ENCODE results near the gene HPX.
A peak's percentile ranks its signal among the peaks of the same experiment; 100 is the strongest.

Gene HPX

DNA sequence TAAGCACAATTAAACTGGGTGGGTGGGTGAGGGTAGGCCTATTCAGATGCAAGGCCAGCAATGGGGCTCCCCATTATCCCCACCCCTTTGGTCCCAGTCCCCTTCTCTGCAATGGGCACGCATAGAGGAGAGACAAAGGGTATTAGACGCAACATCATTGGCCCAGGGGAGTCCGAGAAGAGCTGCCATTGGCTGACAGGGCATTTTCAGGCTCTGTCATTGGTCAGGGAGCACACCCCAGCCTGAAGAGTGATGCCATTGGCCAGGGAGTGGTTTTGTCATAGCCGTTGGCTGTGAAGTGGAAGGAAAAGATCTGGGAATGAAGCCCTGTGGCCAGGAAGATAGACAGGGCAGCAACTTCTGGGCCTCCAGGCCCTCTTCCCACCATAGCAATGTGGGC is 35.8 kb upstream of the HPX start:
- no peak for ATAC-seq
- TF ChIP-seq OSR1 (CRISPR knock-in tag; IDR thresholded peaks at IDR 0.05) (no peak), GLIS3 (CRISPR knock-in tag; IDR thresholded peaks at IDR 0.05) (no peak), TOX (CRISPR knock-in tag; IDR thresholded peaks at IDR 0.05; ENCODE audit: borderline replicate concordance) (no peak), PATZ1 (CRISPR knock-in tag; IDR thresholded peaks at IDR 0.05; ENCODE audit: borderline replicate concordance) (no peak)
- TF ChIP-seq, protein P1, sequence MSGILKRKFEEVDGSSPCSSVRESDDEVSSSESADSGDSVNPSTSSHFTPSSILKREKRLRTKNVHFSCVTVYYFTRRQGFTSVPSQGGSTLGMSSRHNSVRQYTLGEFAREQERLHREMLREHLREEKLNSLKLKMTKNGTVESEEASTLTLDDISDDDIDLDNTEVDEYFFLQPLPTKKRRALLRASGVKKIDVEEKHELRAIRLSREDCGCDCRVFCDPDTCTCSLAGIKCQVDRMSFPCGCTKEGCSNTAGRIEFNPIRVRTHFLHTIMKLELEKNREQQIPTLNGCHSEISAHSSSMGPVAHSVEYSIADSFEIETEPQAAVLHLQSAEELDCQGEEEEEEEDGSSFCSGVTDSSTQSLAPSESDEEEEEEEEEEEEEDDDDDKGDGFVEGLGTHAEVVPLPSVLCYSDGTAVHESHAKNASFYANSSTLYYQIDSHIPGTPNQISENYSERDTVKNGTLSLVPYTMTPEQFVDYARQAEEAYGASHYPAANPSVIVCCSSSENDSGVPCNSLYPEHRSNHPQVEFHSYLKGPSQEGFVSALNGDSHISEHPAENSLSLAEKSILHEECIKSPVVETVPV (CRISPR knock-in tag; IDR thresholded peaks at IDR 0.05): no peak

DNA sequence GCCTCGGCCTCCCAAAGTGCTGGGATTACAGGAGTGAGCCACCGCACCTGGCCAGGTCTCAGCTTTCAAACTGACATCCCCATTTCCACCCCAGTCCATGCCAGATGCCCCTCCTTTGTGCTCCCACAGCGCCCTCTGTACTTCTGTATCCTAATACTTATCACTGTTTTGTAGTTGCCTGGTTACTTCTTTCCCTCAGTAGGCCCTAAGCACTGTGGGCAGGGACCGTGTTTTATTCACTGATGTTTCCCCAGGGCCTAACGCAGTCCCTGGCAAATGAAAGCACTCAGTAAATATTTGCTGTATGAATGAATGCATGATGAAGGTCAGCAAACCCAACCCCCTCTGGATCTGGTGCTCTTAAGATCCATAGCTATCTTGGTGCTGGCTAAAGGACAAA is 35.1 kb upstream of the HPX start:
- ATAC-seq: no peak
- TF ChIP-seq ZNF565 (CRISPR knock-in tag; conservative IDR thresholded peaks at IDR 0.05; ENCODE audit: low read depth) (no peak), TOX (CRISPR knock-in tag; IDR thresholded peaks at IDR 0.05; ENCODE audit: borderline replicate concordance) (no peak), ZNF70 (CRISPR knock-in tag; IDR thresholded peaks at IDR 0.05) (no peak), ARNTL (CRISPR knock-in tag; IDR thresholded peaks at IDR 0.05; ENCODE audit: borderline replicate concordance, low read depth) (no peak)

DNA sequence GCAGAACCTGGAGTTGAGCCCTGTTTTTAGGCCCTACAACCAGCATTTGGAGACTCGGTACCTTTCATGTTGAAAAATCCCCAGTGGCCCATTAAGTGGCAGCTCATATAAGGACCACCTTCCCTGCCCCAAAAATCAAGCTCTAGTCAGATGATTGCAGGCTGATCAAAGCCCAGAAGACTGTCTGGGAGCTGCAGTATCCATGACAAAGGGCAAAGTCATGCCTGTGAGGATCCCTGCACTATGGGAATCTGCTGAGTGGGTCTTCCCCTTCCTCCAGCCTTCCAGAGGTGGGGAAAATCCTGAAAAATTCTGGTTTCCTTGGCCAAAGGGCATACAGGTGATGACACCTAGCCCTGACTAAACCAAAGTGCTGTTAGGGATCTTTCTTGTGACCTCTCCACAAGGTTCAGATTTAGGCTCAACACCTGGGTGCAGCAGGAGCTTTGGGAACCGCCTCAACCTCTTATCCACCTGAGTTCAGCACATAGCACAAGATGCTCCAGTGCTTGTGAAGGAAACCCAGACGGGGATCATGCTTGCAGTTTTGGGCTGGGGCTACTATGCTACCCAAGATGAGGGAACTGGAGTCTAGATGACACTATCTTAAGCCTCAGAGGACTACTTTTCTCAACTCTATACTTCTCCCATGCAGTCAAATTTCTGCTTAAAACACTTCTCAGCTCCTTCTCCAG is 34.2 kb upstream of the HPX start:
- TF ChIP-seq PPARA (CRISPR knock-in tag; IDR thresholded peaks at IDR 0.05; ENCODE audit: borderline replicate concordance) (no peak), RARB (CRISPR knock-in tag; IDR thresholded peaks at IDR 0.05) (0 out of 2 replicates have a peak, but pooled peaks have one; percentile 15)
- ATAC-seq: peak; percentile 10

- ATAC-seq: no peak; the same call in 2 of the 3 replicates
- TF ChIP-seq TCF4 (CRISPR knock-in tag; IDR thresholded peaks at IDR 0.05; ENCODE audit: borderline replicate concordance): no peak
- TF ChIP-seq, protein P2, sequence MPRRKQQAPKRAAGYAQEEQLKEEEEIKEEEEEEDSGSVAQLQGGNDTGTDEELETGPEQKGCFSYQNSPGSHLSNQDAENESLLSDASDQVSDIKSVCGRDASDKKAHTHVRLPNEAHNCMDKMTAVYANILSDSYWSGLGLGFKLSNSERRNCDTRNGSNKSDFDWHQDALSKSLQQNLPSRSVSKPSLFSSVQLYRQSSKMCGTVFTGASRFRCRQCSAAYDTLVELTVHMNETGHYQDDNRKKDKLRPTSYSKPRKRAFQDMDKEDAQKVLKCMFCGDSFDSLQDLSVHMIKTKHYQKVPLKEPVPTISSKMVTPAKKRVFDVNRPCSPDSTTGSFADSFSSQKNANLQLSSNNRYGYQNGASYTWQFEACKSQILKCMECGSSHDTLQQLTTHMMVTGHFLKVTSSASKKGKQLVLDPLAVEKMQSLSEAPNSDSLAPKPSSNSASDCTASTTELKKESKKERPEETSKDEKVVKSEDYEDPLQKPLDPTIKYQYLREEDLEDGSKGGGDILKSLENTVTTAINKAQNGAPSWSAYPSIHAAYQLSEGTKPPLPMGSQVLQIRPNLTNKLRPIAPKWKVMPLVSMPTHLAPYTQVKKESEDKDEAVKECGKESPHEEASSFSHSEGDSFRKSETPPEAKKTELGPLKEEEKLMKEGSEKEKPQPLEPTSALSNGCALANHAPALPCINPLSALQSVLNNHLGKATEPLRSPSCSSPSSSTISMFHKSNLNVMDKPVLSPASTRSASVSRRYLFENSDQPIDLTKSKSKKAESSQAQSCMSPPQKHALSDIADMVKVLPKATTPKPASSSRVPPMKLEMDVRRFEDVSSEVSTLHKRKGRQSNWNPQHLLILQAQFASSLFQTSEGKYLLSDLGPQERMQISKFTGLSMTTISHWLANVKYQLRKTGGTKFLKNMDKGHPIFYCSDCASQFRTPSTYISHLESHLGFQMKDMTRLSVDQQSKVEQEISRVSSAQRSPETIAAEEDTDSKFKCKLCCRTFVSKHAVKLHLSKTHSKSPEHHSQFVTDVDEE (CRISPR knock-in tag; IDR thresholded peaks at IDR 0.05): 0 out of 2 replicates have a peak, but pooled peaks have one; percentile 2
These were observed 33.6 kb upstream of the HPX start for GRCh38 chr11:6474413-6474792.

GRCh38 chr11:6473451-6474412 is 32.9 kb upstream of the HPX start, which contains the start of gene TRIM3:
TRIM3 (minus strand) TSS chr11:6473941; CDS start chr11:6465695, 8,246 bp downstream.
- no peak for TF ChIP-seq ESRRG (CRISPR knock-in tag; IDR thresholded peaks at IDR 0.05)
- TF ChIP-seq, protein P1 (CRISPR knock-in tag; IDR thresholded peaks at IDR 0.05): no peak
- 0 out of 2 replicates have a peak, but pooled peaks have one; percentile 50 for TF ChIP-seq GLIS3 (CRISPR knock-in tag; IDR thresholded peaks at IDR 0.05)
- TF ChIP-seq ZNF8 (CRISPR knock-in tag; IDR thresholded peaks at IDR 0.05): no peak
- TF ChIP-seq, protein P2 (CRISPR knock-in tag; IDR thresholded peaks at IDR 0.05): 0 out of 2 replicates have a peak, but pooled peaks have one; percentile 25
- TF ChIP-seq PATZ1 (CRISPR knock-in tag; IDR thresholded peaks at IDR 0.05; ENCODE audit: borderline replicate concordance): peak; percentile 69
- no peak for TF ChIP-seq ZNF70 (CRISPR knock-in tag; IDR thresholded peaks at IDR 0.05)
- TF ChIP-seq, protein P3, sequence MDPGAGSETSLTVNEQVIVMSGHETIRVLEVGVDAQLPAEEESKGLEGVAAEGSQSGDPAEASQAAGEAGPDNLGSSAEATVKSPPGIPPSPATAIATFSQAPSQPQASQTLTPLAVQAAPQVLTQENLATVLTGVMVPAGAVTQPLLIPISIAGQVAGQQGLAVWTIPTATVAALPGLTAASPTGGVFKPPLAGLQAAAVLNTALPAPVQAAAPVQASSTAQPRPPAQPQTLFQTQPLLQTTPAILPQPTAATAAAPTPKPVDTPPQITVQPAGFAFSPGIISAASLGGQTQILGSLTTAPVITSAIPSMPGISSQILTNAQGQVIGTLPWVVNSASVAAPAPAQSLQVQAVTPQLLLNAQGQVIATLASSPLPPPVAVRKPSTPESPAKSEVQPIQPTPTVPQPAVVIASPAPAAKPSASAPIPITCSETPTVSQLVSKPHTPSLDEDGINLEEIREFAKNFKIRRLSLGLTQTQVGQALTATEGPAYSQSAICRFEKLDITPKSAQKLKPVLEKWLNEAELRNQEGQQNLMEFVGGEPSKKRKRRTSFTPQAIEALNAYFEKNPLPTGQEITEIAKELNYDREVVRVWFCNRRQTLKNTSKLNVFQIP (CRISPR knock-in tag; IDR thresholded peaks at IDR 0.05; ENCODE audit: borderline replicate concordance, low read depth): no peak
- ATAC-seq: peak; percentile 85

All from SK-N-SH treated with all-trans-retinoic acid at 6 μM for 48 hours (cell line).